Colonic mucosa (tissue), 4 donors: ENCODE data around the gene BBLN. TPM values are rescaled to one million over a fixed set of nuclear protein-coding genes. Genes with fewer than 3 reads are reported as not detected.

Experiments
- DNase-seq: peaks from one replicate; pipeline ENCODE4 v3.0.0-alpha.2; 2020
- H3K27ac ChIP-seq: fragments of 200-600 bp; one replicate; pipeline ENCODE4 v1.8.0; 2021
- H3K27me3 ChIP-seq: fragments of 200-600 bp; one replicate; pipeline ENCODE4 v1.8.0; 2021
- H3K36me3 ChIP-seq: fragments of 200-600 bp; one replicate; pipeline ENCODE4 v1.8.0; 2021
- H3K4me1 ChIP-seq: fragments of 200-600 bp; one replicate; pipeline ENCODE4 v1.8.0; 2021; ENCODE audit warnings: mild to moderate bottlenecking
- H3K4me3 ChIP-seq: fragments of 200-600 bp; one replicate; pipeline ENCODE4 v1.8.0; 2021
- H3K9ac ChIP-seq, 2 donors: one replicate each; pipeline ENCODE4 v1.7.0; 2013; ENCODE audit warnings: control low read depth in 2 of 2, low read depth in 2 of 2, low read length in 2 of 2
- H3K9me3 ChIP-seq: fragments of 200-600 bp; one replicate; pipeline ENCODE4 v1.8.0; 2021
- CTCF ChIP-seq: fragments of 200-600 bp; IDR thresholded peaks from one replicate; pipeline ENCODE4 v1.8.0; 2022; ENCODE audit warnings: antibody characterized with exemption, mild to moderate bottlenecking
- intact Hi-C: fragments of 100-400 bp; cut with DNase I; formaldehyde crosslinking; loops from one replicate; pipeline ENCODE4 v1.14.1; 2022
- total RNA-seq, 2 donors: library from RNA; stranded (reverse); fragmentation: NEBNext Ultra II Directional in 1 of 2; extraction: Animal tissue kit (Norgen Biotek cat#: 25700) in 1 of 2; gene quantifications; one replicate each; pipeline ENCODE4 v1.2.1, GENCODE V29; 2021
- donor health status: healthy.
- donor health status: DM: no; HTN: no; CAD: no.
- donor health status: DM: no; HTN: no; CAD: no.

Gene BBLN
- total RNA-seq, 2 donors from 2014 or later, result 47.5 to 53.0 TPM

DNA sequence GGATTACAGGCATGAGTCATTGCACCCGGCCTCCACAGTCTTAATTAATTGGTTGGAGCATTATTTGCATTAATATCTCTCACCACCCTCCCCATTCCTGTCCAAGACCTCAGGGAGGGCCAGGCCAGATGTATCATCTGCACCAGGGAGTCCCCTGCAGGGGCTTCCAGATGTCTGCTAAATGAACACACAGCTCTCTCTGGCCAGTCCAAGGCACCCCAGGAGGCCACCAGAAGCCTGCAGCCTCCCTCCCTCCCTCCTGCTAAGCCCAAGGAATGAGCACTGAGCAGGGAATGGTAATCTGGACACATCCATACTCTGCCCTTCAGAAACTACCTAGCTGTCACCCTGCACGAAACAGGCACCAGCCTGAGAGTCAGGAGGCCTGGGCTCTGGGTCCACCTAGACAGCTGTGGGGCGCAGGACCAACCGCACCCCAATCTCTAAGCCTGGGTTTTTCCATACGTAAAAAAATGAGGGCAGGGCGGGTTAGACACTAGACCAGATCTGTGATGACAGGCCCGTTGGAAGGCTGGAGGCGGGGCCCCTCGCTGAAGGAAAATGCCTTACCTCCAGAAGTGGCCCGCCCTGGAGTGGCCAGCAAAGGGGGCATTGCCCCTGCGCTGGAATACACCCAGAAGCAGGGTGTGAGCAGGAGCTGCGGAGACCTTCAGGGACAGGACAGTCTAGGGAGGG, 23.0 kb downstream of the BBLN start:
- H3K27me3 ChIP-seq, result no peaks in the 10 kb centered on the region

DNA sequence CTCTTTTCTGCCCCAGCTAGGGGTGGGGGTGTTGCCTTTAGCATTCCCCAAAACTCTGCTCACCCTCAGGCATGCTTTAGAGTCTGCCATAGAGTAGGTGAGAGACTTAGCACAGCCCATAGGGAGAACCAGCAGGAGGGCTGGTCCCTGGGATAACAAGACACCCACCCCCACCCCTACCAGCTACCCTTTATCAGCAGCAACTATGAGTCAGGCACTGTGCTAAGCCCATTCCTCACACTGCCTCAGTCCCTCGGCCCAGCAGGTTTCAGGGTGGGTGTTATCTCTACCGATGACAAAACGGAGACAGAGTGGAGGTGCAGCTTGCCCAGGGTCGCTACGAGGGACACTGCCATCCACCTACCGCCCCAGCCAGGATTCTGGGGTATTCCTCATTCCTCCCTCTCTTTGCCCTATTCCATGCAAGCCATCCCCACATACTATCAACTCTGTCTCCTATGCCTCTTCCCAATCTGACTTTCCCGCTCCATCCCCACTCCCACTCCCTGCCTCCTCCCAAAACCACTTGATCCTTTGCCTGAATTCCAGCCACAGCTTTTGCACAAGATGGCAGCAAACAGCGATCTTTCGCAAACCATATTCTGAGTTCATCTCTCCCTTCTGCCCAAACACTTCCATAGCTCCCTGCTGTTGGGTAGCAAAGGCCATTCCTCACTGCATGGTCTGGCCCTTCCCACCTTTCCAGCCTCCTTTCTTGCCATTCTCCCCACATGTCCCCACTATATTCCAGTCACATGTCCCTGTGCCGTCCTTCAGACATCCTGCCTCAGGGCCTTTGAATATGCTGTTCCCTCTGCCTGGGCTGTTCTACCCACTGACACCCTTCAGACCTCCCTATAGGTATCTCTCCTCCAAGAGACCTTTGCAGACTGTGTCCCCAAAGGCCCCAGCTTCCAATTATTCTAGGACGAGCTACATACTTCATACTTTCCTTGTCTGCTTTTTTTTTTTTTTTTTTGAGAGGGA, 26.2 kb downstream of the BBLN start:
- Histone ChIP-seq H3K36me3 (no peaks in the 10 kb centered on the region), H3K4me1 (peaks cover 9% of the 10 kb centered on the region), H3K27ac (no peak overlapping the region), H3K9ac (no peak overlapping the region), H3K27me3 (no peaks in the 10 kb centered on the region), H3K4me3 (no peak overlapping the region), H3K9me3 (no peaks in the 10 kb centered on the region)
- DNase-seq, result no peak
- intact Hi-C loops, result loop anchor here (10.0 kb wide), 1 partner anchor 159 kb away; the partner anchor contains the start of gene SLC27A4
- no peak for TF ChIP-seq CTCF

More for the DNA sequence above, 23.0 kb downstream of the BBLN start:
- no peak for TF ChIP-seq CTCF
- Histone ChIP-seq H3K36me3 (peaks cover 13% of the 10 kb centered on the region), H3K9ac (no peak overlapping the region), H3K9me3 (no peaks in the 10 kb centered on the region), H3K27ac (no peak overlapping the region), H3K4me3 (no peak overlapping the region), H3K4me1 (no peaks in the 10 kb centered on the region)
- DNase-seq, result no peak
- intact Hi-C loops, result loop anchor here (10.0 kb wide), 1 partner anchor 162 kb away; the partner anchor contains the start of gene SLC27A4

DNA sequence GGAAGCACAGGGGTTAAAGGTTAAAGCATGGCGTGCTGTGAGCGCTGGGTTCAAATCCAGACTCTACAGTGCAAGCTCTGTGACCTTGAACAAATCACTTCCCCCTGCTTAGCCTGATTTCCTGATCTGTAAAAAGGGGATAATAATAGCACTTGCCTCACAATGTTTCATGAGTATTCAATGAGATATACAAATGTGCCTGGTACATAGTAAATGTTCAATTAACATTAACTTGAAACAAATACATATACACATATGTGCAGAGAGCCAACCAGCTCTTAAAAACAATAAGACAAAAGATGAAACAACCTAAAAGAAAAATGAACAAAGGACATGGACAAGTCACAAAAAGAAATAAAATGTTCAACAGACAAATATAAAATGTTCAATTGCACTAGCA, 27.3 kb downstream of the BBLN start:
- H3K9me3 ChIP-seq, result no peaks in the 10 kb centered on the region
- no peak overlapping the region for H3K27ac ChIP-seq
- intact Hi-C loops, result loop anchor here (10.0 kb wide), 1 partner anchor 157 kb away; the partner anchor contains the start of gene SLC27A4
- no peak for TF ChIP-seq CTCF
- no peaks in the 10 kb centered on the region for H3K27me3 ChIP-seq
- peaks cover 9% of the 10 kb centered on the region for H3K4me1 ChIP-seq
- DNase-seq, result no peak
- no peaks in the 10 kb centered on the region for H3K36me3 ChIP-seq
- no peak overlapping the region for H3K9ac ChIP-seq
- no peak overlapping the region for H3K4me3 ChIP-seq

DNA sequence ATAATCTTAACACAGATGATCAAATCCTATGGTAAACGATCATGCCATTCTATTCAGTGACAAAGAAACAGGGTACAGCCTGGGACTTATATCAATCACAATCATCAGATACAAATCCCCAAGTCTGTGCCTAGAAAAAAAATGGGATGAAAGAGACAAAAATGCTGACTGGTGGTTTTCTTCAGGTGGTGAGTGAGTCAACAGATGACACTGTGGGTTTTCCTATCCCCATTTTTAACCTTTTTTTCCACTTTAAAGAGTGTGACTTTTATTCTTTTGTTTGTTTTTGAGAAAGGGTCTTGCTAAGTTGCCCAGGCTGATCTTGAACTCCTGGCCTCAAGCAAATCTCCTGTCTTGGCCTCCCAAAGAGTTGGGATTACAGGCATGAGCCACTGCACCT, 28.1 kb downstream of the BBLN start:
- no peak overlapping the region for H3K4me3 ChIP-seq
- TF ChIP-seq CTCF, result no peak
- peaks cover 9% of the 10 kb centered on the region for H3K4me1 ChIP-seq
- H3K36me3 ChIP-seq, result no peaks in the 10 kb centered on the region
- no peak overlapping the region for H3K27ac ChIP-seq
- intact Hi-C loops, result loop anchor here (10.0 kb wide), 1 partner anchor 157 kb away; the partner anchor contains the start of gene SLC27A4
- H3K9me3 ChIP-seq, result no peaks in the 10 kb centered on the region
- H3K27me3 ChIP-seq, result no peaks in the 10 kb centered on the region
- H3K9ac ChIP-seq, result no peak overlapping the region
- DNase-seq, result no peak

- H3K4me3 ChIP-seq, result no peak overlapping the region
- H3K27ac ChIP-seq, result no peak overlapping the region
- H3K27me3 ChIP-seq, result no peaks in the 10 kb centered on the region
- no peak for TF ChIP-seq CTCF
- no peak for DNase-seq
- no peaks in the 10 kb centered on the region for H3K36me3 ChIP-seq
- no peak overlapping the region for H3K9ac ChIP-seq
- H3K9me3 ChIP-seq, result no peaks in the 10 kb centered on the region
- peaks cover 9% of the 10 kb centered on the region for H3K4me1 ChIP-seq
- intact Hi-C loops, result no loop called here
Measured at GRCh38 chr9:128190013-128190412, 29.9 kb downstream of the BBLN start.
